HG03439 (cell line): Measurements from ENCODE around the gene STXBP6.

ENCODE experiments used
- ATAC-seq: cut with Tn5 transposase; IDR thresholded peaks from one replicate; pipeline ENCODE4 v1.9.1; 2021; ENCODE audit warnings: mild to moderate bottlenecking, moderate library complexity; ENCODE audit not compliant: unreplicated experiment

The STXBP6 gene

GRCh38 chr14:25049568-25050268 lies at the start of gene STXBP6:
Gene STXBP6 (minus strand): TSS chr14:25050147. CDS start chr14:24974818, 75,329 bp downstream.
- no peak for ATAC-seq

- no peak for ATAC-seq
Measured at GRCh38 chr14:25097120-25097519, 47.2 kb upstream of the STXBP6 start.

DNA sequence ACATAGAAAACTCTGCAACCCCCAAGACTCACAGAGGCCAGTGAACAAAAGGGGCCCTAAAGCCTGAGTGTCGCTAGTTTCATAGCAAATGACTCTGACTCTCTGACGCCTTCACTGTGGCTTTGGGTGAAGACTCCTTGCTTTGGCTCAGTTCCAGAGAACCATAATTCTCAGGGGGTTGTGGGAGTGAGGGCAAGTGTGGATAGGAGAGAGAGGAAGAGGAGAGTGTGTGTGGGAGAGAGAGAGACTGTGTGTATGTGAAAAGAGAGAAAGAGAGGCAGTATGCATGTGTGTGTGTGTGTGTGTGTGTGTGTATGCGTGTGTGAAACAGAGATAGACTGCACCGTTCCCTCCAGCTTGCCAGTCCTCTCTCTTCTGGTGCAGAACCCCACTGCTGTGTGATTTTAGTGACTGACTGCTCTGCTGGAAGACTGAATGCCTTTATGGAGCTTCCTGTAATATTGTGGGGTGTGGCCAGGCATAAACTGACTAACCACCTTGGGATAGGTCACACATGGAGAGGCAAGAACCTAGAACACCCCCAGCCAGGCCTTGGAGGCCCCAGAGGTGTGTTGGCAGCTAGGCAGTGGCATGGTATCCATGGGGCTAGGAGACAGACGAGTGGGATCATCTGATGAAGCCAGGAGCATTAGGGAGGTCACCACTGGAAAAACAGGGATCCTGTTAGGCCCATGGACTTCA lies 45.9 kb upstream of the STXBP6 start:
- ATAC-seq, result no peak

GRCh38 chr14:25094171-25094907 lies 44.4 kb upstream of the STXBP6 start:
- ATAC-seq, result no peak

DNA sequence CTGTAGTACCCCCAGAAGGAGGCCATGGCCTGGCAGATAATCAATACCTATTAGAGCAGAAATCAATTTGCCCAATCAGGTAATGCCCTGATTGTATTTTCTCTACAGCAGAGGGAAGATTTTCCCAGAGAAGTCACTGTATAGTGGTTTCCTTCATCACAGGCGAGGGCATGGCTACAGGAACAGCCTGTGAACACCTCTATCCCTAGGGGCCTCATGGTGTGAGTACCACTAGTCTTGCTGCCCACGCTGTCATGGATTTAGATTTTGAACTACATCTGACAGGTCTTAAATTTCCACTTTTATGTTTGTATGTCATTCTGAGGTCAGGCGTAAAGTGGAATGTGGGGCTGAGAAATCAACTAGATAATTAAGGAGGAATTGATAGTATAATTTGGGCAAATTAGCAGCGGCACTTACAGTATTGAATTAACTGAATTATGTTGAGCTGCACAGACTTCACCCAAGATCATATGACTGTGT lies 42.4 kb upstream of the STXBP6 start:
- no peak for ATAC-seq

DNA sequence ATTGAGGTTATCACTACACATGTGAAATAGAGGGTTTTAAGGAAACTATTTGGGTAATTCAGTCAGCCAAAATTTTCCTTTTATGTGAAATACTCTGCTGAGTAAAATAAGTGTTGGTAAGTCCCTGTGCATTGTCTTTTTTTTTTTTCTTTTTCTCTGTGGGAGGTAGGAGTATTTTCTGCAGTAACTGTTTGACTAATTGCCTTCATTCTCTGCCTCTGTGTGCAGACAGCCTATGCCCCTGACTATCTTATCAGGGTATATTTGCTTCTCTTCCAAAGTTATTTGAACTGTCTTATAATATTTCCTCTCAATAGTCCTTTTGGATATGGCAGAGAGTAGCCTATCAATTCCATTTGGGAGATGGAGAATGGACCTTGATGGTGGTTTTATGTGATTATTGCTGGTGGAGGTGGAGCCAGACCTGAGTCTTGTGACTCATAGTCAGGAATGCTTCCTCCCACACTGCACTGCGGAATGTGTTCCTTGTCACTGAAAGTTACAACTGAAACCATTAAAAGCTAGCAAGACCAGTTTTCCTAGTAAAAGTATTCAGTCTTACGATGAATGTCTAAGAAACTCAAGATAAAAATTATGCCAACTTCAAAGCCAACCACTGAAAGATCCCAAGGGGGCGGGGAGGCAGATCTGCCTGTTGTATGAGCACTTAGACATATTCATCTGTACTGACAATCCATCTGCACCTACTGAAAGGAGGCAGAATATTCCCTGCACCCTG lies 40.9 kb upstream of the STXBP6 start:
- no peak for ATAC-seq

GRCh38 chr14:25090256-25090655 lies 40.3 kb upstream of the STXBP6 start:
- no peak for ATAC-seq

GRCh38 chr14:25089496-25089895 lies 39.5 kb upstream of the STXBP6 start:
- no peak for ATAC-seq

DNA sequence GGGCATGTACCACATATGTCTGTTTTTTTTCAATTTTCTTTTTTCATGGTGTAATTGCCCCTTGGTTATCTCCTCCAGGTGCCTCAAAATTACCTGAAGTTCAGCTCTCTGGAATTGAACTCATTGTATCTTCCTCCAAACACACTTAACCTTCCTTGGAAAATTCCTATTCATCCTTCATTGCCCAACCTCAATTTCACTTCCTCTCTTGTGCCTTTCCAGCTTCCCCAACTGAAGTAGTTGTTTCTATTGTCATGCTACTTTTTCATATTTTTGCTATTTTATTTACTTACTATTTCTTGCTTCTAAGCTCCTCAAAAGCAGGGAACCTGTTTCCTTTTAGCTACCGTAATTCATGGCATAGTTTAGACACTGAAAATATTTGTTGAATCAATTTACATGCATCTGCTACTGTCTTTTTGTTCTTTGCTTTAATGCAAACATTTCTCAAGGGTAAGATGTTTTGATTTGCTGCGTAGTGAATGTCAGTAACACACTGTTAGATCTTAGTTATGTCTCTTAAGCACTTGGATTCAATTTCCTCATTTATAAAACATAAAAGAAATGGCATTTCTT lies 37.0 kb upstream of the STXBP6 start:
- ATAC-seq, result no peak

- no peak for ATAC-seq
Measured at GRCh38 chr14:25086081-25086480, 36.1 kb upstream of the STXBP6 start.

DNA sequence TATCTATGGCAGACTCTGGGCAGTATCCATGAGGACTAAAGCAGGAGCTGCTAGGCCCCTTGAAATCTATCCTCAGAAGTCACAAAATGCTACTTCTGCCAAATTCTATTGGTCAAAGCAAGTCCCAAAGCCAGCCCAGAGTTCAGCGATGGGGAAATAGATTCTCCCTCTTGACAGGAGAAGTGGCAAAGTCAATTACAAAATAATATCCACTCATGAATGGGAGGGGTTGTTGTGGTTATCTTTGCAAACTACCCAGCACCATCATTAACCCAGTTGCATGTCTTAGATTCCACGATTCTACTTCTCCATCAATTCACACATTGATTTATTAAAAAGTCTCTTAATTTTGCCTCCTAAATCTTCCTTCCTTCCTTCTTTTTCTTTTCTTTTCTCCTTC lies 30.7 kb upstream of the STXBP6 start:
- ATAC-seq, result no peak

- ATAC-seq, result no peak
Measured at GRCh38 chr14:25079311-25079710, 29.4 kb upstream of the STXBP6 start.

DNA sequence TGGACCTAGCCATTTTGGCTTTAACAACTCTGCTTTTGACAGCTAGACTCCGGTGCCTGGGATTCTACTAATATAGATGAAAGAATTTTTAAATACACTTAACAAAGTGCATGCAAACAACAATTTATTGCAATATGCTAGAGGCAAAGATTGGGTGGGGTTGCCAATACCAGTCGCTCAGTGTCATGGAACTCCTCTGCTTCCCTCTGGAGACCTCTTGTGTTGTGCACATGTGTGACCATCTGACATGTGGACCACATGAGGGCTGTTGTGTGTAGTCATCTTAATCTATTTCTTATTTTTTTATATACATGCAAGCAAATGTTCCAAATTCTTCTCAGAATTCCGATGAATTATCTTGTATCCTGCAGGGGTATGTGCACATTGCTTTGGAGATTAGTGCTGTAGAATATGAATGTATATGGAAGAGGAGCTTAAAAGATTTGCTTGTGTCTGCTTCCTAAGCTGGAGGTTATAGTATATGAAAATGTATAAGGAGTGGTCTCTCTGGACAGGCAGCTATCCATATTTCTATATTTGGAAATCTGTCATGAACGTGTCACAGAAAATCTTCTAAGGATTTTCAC lies 24.2 kb upstream of the STXBP6 start:
- no peak for ATAC-seq

DNA sequence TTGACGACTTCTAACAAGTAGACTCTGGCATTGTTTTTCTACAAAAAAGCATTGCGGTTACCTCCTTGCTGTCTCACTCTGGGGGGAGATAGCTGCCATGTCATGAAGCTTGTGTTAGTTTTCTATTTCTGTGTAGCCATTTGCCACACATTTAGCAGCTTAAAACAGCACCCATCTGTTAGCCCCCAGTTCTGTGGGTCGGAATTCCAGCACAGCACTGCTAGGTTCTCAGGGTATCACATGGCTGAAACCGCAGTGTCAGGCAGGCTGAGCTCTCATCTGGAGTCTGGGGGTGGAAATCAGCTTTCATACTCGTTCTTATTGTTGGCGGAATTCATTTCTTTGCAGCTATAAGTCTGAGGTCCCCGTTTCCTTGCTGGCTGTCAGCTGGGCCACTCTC lies 19.9 kb upstream of the STXBP6 start:
- no peak for ATAC-seq

GRCh38 chr14:25067600-25067999 lies 17.7 kb upstream of the STXBP6 start:
- no peak for ATAC-seq

- no peak for ATAC-seq
Measured at GRCh38 chr14:25062022-25062321, 12.0 kb upstream of the STXBP6 start.

DNA sequence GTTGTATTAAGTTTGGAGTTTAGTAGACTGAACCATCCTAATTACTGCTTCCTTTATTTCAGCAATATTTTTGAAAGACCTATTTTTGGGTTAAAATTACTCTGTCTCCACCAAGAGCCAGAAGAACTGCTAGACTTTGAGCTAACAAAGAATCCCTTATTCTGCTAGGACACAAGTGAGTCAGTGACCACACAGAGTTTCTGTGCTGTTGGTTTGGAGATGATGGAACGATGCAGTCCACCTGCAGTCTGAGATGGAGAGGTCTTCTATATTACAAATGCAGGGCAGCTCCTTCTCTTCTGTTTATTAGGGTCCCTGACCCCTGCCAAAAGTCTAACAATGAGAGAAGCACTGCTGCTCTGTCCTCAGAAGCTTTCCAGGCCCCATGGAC lies 6.7 kb upstream of the STXBP6 start:
- ATAC-seq, result no peak

DNA sequence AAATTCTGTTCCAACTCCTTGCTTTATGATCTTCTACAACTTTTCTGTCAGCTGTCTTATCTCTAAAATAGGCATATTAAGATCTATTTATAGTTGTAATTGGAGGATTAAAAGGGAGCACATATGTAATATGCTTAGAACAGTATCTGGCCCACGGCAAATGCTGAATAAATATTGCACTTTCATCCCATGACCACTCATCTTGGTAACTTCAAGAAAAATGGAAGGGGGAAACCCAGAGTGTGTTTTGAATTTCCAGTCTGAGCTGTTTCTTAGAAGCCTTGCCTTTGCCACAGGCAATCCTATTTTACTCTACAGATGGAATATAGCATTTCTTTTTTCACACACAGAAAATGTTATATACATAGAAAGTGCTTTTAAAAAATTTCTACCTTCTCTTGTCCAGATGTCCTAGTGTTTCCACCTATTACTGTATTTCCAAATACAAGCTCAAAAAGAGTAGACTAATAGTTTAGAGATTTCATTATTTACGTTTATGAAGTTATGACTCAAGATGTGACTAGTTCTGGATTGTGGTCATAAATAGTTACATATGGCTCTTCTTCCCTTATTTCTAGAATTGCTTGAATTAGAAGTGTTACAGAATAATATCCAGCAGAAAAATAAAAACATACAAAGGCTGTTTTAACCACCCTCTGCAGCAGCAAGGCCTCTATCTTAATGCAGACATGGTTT lies 6.2 kb upstream of the STXBP6 start:
- no peak for ATAC-seq

DNA sequence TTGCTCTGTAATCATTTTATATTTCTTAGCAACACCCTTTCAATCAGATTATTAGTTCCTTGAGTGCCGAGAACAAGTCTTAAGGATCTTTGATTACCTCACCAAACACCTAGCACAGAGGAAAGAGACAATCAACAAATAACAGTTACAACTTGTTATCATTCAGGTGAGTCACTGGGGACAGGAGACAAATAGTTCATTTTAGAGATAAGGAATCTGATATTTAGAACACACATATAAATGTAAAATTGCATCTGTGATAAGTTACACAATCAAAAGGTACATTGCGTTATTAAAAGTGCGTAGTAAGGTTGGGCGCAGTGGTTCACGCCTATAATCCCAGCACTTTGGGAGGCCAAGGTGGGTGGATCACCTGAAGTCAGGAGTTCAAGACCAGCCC lies 5.1 kb upstream of the STXBP6 start:
- no peak for ATAC-seq

DNA sequence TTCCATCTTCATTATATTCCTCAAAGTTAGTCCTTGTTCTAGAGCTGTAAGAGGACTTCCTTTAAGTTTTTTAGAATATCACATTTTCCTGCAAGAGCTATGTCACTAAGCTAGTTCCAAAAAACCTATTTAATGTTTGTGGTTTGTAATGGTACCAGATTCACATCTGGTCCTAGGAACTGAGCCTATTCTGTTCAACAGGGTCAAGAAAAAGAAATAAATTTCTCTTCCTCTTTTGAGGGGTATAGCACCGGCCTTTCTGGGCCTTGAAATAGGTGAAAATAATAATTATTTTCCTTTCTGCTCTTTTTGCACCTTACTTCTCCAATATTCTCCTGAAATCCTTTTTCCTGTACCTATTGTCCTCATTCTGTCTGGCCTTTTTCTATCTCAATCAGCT lies 3.6 kb upstream of the STXBP6 start:
- ATAC-seq, result no peak
